Left ventricle myocardium inferior (tissue), 1 donor: Measurements from ENCODE around the gene TMEM132E. TPM values are rescaled to one million over a fixed set of nuclear protein-coding genes. Genes with fewer than 3 reads are reported as not detected.

ENCODE experiments used
- DNase-seq: peaks from one replicate; pipeline ENCODE4 v3.0.0-alpha.2; 2020
- H3K27ac ChIP-seq: fragments of 200-600 bp; replicated peaks from 2 replicates; pipeline ENCODE4 v1.8.0; 2021
- H3K27me3 ChIP-seq: fragments of 200-600 bp; 2 replicates; pipeline ENCODE4 v1.8.0; 2021; ENCODE audit warnings: low read depth
- H3K36me3 ChIP-seq: fragments of 200-600 bp; 2 replicates; pipeline ENCODE4 v1.8.0; 2021
- H3K4me1 ChIP-seq: fragments of 200-600 bp; 2 replicates; pipeline ENCODE4 v1.8.0; 2021
- H3K4me3 ChIP-seq: fragments of 200-600 bp; 2 replicates; pipeline ENCODE4 v1.8.0; 2021; ENCODE audit warnings: mild to moderate bottlenecking, moderate library complexity
- H3K9me3 ChIP-seq: fragments of 200-600 bp; replicated peaks from 2 replicates; pipeline ENCODE4 v1.8.0; 2021
- CTCF ChIP-seq: fragments of 200-600 bp; IDR thresholded peaks from 2 replicates; pipeline ENCODE4 v1.8.0; 2021; ENCODE audit warnings: antibody characterized with exemption, mild to moderate bottlenecking, borderline replicate concordance
- intact Hi-C: fragments of 100-400 bp; cut with micrococcal nuclease; formaldehyde crosslinking; loops from one replicate; pipeline ENCODE4 v1.11.0; 2022
- total RNA-seq: library from RNA; stranded (reverse); fragmentation: NEBNext Ultra II Directional; extraction: Animal tissue kit (Norgen Biotek cat#: 25700); gene quantifications from one replicate; pipeline ENCODE4 v1.2.1, GENCODE V29; 2021
- donor health status: DM: no; HTN: yes; CAD: no; lungs with severe emphysema.

TMEM132E gene
- total RNA-seq, 1 donor from 2014 or later = 0.05 TPM

- Histone ChIP-seq H3K36me3 (no peaks in the 10 kb centered on the region), H3K9me3 (no peaks in the 10 kb centered on the region), H3K27me3 (peaks cover 96% of the 10 kb centered on the region), H3K4me3 (no peak overlapping the region), H3K27ac (no peak overlapping the region), H3K4me1 (no peaks in the 10 kb centered on the region)
- no peak for DNase-seq
- intact Hi-C loops = no loop called here
- TF ChIP-seq CTCF = no peak
Observed at GRCh38 chr17:34596920-34597319, 17.5 kb downstream of the TMEM132E start.

GRCh38 chr17:34598161-34598776, 18.9 kb downstream of the TMEM132E start:
- no peak for DNase-seq
- Histone ChIP-seq H3K27ac (no peak overlapping the region), H3K9me3 (no peaks in the 10 kb centered on the region), H3K4me1 (no peaks in the 10 kb centered on the region), H3K4me3 (no peak overlapping the region), H3K36me3 (no peaks in the 10 kb centered on the region), H3K27me3 (peaks cover 96% of the 10 kb centered on the region)
- intact Hi-C loops = no loop called here
- no peak for TF ChIP-seq CTCF

GRCh38 chr17:34601416-34601815, 22.0 kb downstream of the TMEM132E start:
- Histone ChIP-seq H3K4me1 (no peaks in the 10 kb centered on the region), H3K36me3 (no peaks in the 10 kb centered on the region), H3K27me3 (peaks cover 95% of the 10 kb centered on the region), H3K9me3 (no peaks in the 10 kb centered on the region), H3K4me3 (no peak overlapping the region), H3K27ac (no peak overlapping the region)
- TF ChIP-seq CTCF = no peak
- DNase-seq = no peak
- intact Hi-C loops = no loop called here

- peaks cover 95% of the 10 kb centered on the region for H3K27me3 ChIP-seq
- DNase-seq = no peak
- H3K4me3 ChIP-seq = no peak overlapping the region
- no peak for TF ChIP-seq CTCF
- no peaks in the 10 kb centered on the region for H3K36me3 ChIP-seq
- H3K9me3 ChIP-seq = no peaks in the 10 kb centered on the region
- no peaks in the 10 kb centered on the region for H3K4me1 ChIP-seq
- intact Hi-C loops = no loop called here
- no peak overlapping the region for H3K27ac ChIP-seq
Observed at GRCh38 chr17:34603974-34604373, 24.6 kb downstream of the TMEM132E start.

- no peak overlapping the region for H3K27ac ChIP-seq
- no peaks in the 10 kb centered on the region for H3K36me3 ChIP-seq
- H3K4me1 ChIP-seq = no peaks in the 10 kb centered on the region
- intact Hi-C loops = no loop called here
- H3K27me3 ChIP-seq = peaks cover 97% of the 10 kb centered on the region
- DNase-seq = no peak
- no peak overlapping the region for H3K4me3 ChIP-seq
- no peaks in the 10 kb centered on the region for H3K9me3 ChIP-seq
- no peak for TF ChIP-seq CTCF
Observed at GRCh38 chr17:34606763-34607162, 27.4 kb downstream of the TMEM132E start.
